ENCODE results near the gene EIF4B. TPM values are rescaled to one million over a fixed set of nuclear protein-coding genes. Genes with fewer than 3 reads are reported as not detected.

The EIF4B gene
- total and polyA plus RNA-seq, 2 of the 13 experiments (the other 11 are each of a cell fraction or from before 2014, with no cell fraction given), result 416 to 548 TPM

GRCh38 chr12:53051058-53051880 is 45.0 kb downstream of the EIF4B start (continued):
- TF ChIP-seq ZNF75D (CRISPR knock-in tag; IDR thresholded peaks at IDR 0.05; ENCODE audit: borderline replicate concordance) (no peak), ZBTB25 (CRISPR knock-in tag; IDR thresholded peaks at IDR 0.05) (no peak), ZNF674 (CRISPR knock-in tag; IDR thresholded peaks at IDR 0.05; ENCODE audit: low read depth) (no peak), SOX5 (CRISPR knock-in tag; IDR thresholded peaks at IDR 0.05; ENCODE audit: borderline replicate concordance) (peak; percentile 84), ATF7 (IDR thresholded peaks at IDR 0.05) (no peak), ATF7 (CRISPR knock-in tag; IDR thresholded peaks at IDR 0.05) (peak; percentile 32; the same call in 1 of the 2 replicates), IRF2 (CRISPR knock-in tag; IDR thresholded peaks at IDR 0.05) (peak; percentile 69), ZNF607 (CRISPR knock-in tag; IDR thresholded peaks at IDR 0.05; ENCODE audit: borderline replicate concordance) (peak; percentile 68; the same call in 1 of the 2 replicates), THYN1 (CRISPR knock-in tag; IDR thresholded peaks at IDR 0.05; ENCODE audit: borderline replicate concordance, low read depth) (no peak), BCLAF1 (IDR thresholded peaks at IDR 0.05) (no peak), ONECUT2 (CRISPR knock-in tag; IDR thresholded peaks at IDR 0.05) (no peak), POGZ (CRISPR knock-in tag; IDR thresholded peaks at IDR 0.05) (no peak), ZNF7 (CRISPR knock-in tag; IDR thresholded peaks at IDR 0.05) (no peak), HNF4A (CRISPR knock-in tag; IDR thresholded peaks at IDR 0.05) (peak; percentile 85), ZBTB33 (CRISPR knock-in tag; IDR thresholded peaks at IDR 0.05) (no peak), MTA3 (CRISPR knock-in tag; IDR thresholded peaks at IDR 0.05) (no peak), HMGA1 (CRISPR knock-in tag; conservative IDR thresholded peaks at IDR 0.05) (no peak), ZNF784 (CRISPR knock-in tag; IDR thresholded peaks at IDR 0.05; ENCODE audit: borderline replicate concordance) (no peak), ZMAT3 (CRISPR knock-in tag; conservative IDR thresholded peaks at IDR 0.05) (no peak), STAG1 (CRISPR knock-in tag; IDR thresholded peaks at IDR 0.05) (no peak), ISL2 (CRISPR knock-in tag; IDR thresholded peaks at IDR 0.05) (peak; percentile 22), ZNF430 (CRISPR knock-in tag; IDR thresholded peaks at IDR 0.05) (peak; percentile 42; the same call in 1 of the 2 replicates), KLF12 (CRISPR knock-in tag; IDR thresholded peaks at IDR 0.05; ENCODE audit: borderline replicate concordance) (no peak), ZNF562 (CRISPR knock-in tag; IDR thresholded peaks at IDR 0.05; ENCODE audit: borderline replicate concordance) (no peak)
